Measurements from ENCODE around the gene KCNJ14.

KCNJ14 gene

DNA sequence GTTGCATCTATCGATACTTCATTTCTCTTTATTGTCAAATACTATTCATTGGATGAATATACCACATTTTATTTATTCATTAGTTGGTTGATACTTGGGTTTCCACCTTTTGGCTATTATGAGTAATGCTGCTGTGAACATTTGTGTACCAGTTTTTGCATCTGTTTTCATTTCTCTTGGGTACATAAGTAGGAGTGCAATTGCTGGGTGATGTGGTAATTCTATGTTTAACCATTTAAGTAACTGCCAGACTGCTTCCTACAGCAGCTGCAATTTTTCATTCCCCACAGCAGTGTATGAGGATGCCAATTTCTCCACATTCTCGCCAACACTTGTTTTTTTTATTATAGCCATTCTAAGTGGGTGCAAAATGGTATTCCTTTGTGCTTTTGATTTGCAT is 2.6 kb downstream of the KCNJ14 start:
- peaks cover 9 to 50% (median 24%) of the 10 kb centered on the region in 3 donors for H3K36me3 ChIP-seq
- H3K27ac ChIP-seq = no peak overlapping the region
- DNase-seq = no peak
- no peaks in the 10 kb centered on the region for H3K4me1 ChIP-seq
- intact Hi-C loops (cut with DNase I; ENCODE audit: low total_unique reads) = no loop called here
- no peak overlapping the region for H3K4me3 ChIP-seq
- no peaks in the 10 kb centered on the region for H3K9me3 ChIP-seq
- TF ChIP-seq, protein P1, sequence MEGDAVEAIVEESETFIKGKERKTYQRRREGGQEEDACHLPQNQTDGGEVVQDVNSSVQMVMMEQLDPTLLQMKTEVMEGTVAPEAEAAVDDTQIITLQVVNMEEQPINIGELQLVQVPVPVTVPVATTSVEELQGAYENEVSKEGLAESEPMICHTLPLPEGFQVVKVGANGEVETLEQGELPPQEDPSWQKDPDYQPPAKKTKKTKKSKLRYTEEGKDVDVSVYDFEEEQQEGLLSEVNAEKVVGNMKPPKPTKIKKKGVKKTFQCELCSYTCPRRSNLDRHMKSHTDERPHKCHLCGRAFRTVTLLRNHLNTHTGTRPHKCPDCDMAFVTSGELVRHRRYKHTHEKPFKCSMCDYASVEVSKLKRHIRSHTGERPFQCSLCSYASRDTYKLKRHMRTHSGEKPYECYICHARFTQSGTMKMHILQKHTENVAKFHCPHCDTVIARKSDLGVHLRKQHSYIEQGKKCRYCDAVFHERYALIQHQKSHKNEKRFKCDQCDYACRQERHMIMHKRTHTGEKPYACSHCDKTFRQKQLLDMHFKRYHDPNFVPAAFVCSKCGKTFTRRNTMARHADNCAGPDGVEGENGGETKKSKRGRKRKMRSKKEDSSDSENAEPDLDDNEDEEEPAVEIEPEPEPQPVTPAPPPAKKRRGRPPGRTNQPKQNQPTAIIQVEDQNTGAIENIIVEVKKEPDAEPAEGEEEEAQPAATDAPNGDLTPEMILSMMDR (IDR thresholded peaks at IDR 0.05) = no peak
- no peaks in the 10 kb centered on the region for H3K27me3 ChIP-seq

DNA sequence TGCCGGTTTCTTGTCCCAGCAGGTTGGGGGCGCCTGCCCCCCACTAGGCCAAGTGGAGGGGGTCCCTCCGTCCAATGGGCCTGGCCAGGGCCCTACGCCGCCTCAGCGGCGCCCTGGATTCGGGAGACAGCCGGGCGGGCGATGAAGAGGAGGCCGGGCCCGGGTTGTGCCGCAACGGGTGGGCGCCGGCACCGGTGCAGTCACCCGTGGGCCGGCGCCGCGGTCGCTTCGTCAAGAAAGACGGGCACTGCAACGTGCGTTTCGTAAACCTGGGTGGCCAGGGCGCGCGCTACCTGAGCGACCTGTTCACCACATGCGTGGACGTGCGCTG is 6.2 kb downstream of the KCNJ14 start:
- Histone ChIP-seq H3K27ac (no peak overlapping the region), H3K4me1 (no peaks in the 10 kb centered on the region), H3K36me3 (peaks cover 0 to 14% (median 0%) of the 10 kb centered on the region in 3 donors), H3K9me3 (no peaks in the 10 kb centered on the region), H3K27me3 (no peaks in the 10 kb centered on the region), H3K4me3 (no peak overlapping the region)
- TF ChIP-seq, protein P1 (IDR thresholded peaks at IDR 0.05) = no peak
- intact Hi-C loops (cut with DNase I; ENCODE audit: low total_unique reads) = no loop called here
- no peak for DNase-seq

DNA sequence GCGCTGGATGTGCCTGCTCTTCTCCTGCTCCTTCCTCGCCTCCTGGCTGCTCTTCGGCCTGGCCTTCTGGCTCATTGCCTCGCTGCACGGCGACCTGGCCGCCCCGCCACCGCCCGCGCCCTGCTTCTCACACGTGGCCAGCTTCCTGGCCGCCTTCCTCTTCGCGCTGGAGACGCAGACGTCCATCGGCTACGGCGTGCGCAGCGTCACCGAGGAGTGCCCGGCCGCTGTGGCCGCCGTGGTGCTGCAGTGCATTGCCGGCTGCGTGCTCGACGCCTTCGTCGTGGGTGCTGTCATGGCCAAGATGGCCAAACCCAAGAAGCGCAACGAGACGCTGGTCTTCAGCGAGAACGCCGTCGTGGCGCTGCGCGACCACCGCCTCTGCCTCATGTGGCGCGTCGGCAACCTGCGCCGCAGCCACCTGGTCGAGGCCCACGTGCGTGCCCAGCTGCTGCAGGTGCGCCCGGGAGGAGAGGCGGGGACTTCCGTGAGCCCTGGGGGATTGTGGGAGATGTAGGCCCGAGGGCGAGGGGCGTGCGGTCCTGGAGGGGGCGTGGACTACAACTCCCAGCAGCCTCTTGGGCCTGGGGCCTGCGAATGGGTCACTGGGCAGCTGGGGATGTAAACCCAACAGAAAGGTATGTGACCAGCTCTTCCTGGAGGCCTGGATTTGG is 6.7 kb downstream of the KCNJ14 start:
- intact Hi-C loops (cut with DNase I; ENCODE audit: low total_unique reads) = no loop called here
- H3K4me3 ChIP-seq = no peak overlapping the region
- no peaks in the 10 kb centered on the region for H3K9me3 ChIP-seq
- no peaks in the 10 kb centered on the region for H3K4me1 ChIP-seq
- DNase-seq = no peak
- H3K27me3 ChIP-seq = no peaks in the 10 kb centered on the region
- H3K36me3 ChIP-seq = peaks cover 0 to 9% (median 0%) of the 10 kb centered on the region in 3 donors
- no peak overlapping the region for H3K27ac ChIP-seq
- TF ChIP-seq, protein P1 (IDR thresholded peaks at IDR 0.05) = no peak

DNA sequence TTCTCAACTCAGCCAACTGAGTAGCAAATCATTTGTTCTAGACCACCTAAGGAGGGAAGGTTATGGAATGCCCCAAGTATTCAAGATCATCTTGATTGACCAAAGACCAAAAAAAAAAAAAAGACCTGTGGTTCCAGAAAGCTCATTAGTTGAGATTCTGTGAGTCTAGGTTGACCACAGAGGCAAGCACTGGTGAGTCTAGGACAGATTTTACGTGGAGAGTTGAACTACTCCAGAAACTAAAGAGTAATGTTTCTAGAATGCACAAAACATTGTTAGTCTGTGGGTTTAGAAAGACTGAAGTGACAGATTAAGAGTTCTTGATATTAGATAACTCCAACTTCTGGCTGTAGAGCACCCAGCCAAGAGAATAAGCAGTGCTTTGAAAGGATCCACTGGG is 9.8 kb downstream of the KCNJ14 start:
- intact Hi-C loops (cut with DNase I; ENCODE audit: low total_unique reads) = no loop called here

DNA sequence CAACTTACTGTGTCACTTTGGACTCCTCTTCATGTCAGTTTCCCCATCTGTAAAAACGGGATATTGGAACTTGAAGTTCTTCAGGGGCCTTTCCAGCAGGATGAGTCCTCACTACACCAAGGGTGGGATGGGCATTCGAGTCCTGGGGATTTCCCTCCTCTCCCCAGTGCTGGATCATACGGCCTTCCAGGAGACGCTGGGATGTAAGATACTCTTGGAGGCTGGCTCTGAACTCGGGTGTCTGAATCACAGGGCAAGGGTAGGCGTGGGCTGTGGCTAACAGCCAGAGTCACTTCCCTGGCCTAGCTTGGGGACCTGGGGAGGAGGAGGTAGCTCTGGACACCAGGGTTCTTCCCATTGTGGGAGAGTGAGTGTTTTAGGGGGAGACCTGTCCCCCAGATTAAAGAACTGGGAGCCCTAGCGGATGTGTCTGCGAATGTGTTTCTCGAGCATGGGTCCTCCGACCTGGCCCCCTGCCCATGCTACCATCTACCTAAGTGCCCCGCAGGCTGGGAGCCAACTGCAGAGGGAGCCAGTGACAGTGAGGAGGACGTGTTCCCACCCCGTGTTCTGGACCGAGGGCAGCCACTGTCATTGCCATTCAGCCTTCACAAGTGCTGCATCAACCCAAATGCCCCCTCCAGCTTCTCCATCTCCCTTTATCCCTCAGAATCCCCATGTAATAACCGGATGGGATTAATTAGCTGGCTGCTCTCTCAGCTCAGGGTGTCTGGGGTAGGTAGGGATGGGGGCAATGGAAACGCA is 11.4 kb downstream of the KCNJ14 start:
- intact Hi-C loops (cut with DNase I; ENCODE audit: low total_unique reads) = no loop called here
- H3K27ac ChIP-seq = no peak overlapping the region
- no peak overlapping the region for H3K4me3 ChIP-seq
- no peak for DNase-seq
- peaks cover 12 to 24% (median 18%) of the 10 kb centered on the region in 3 donors for H3K36me3 ChIP-seq
- H3K9me3 ChIP-seq = no peaks in the 10 kb centered on the region
- TF ChIP-seq, protein P1 (IDR thresholded peaks at IDR 0.05) = no peak
- no peaks in the 10 kb centered on the region for H3K27me3 ChIP-seq
- H3K4me1 ChIP-seq = peaks cover 0 to 25% (median 17%) of the 10 kb centered on the region in 4 donors

More for the DNA sequence above, 9.8 kb downstream of the KCNJ14 start:
- H3K27me3 ChIP-seq = no peaks in the 10 kb centered on the region
- H3K27ac ChIP-seq = no peak overlapping the region
- TF ChIP-seq, protein P1 (IDR thresholded peaks at IDR 0.05) = no peak
- no peak for DNase-seq
- H3K4me3 ChIP-seq = no peak overlapping the region
- H3K36me3 ChIP-seq = peaks cover 0 to 9% (median 3%) of the 10 kb centered on the region in 3 donors
- no peaks in the 10 kb centered on the region for H3K9me3 ChIP-seq
- peaks cover 0 to 9% (median 7%) of the 10 kb centered on the region in 4 donors for H3K4me1 ChIP-seq

Measured in tibial artery (tissue), 4 donors.